Calu3 (cell line): ENCODE measurements around the gene PDLIM3. TPM values are rescaled to one million over a fixed set of nuclear protein-coding genes. Genes with fewer than 3 reads are reported as not detected.
A peak's percentile ranks its signal among the peaks of the same experiment; 100 is the strongest.

Source experiments
- BruUV-seq: library from RNA; stranded (reverse); fragments of 400-500 nt; replicated peaks from 2 replicates; lab custom pipeline; 2021; lab: Mats Ljungman, UMichigan
- CTCF ChIA-PET: fragments of 300-600 bp; sonication (Branson Sonifier 250); formaldehyde crosslinking; loops from one replicate; lab custom pipeline; 2022; ENCODE audit warnings: antibody characterized with exemption; lab: Charles Lee
- DNase-seq: peaks from one replicate; pipeline ENCODE4 v3.0.0; 2022
- H3K27ac Mint-ChIP-seq: one replicate; pipeline ENCODE4 v1.8.0; 2022; ENCODE audit warnings: mixed read lengths; ENCODE audit not compliant: unreplicated experiment
- H3K27me3 Mint-ChIP-seq: one replicate; pipeline ENCODE4 v1.8.0; 2022; ENCODE audit warnings: mixed read lengths; ENCODE audit not compliant: unreplicated experiment
- H3K36me3 Mint-ChIP-seq: one replicate; pipeline ENCODE4 v1.8.0; 2022; ENCODE audit warnings: mild to moderate bottlenecking, moderate library complexity, mixed read lengths; ENCODE audit not compliant: insufficient read depth, unreplicated experiment
- H3K4me1 Mint-ChIP-seq: one replicate; pipeline ENCODE4 v1.8.0; 2022; ENCODE audit warnings: mild to moderate bottlenecking, low read depth, mixed read lengths; ENCODE audit not compliant: unreplicated experiment
- H3K4me3 Mint-ChIP-seq: one replicate; pipeline ENCODE4 v1.8.0; 2022; ENCODE audit warnings: mild to moderate bottlenecking, low read depth, moderate library complexity, mixed read lengths; ENCODE audit not compliant: unreplicated experiment
- H3K9me3 Mint-ChIP-seq: one replicate; pipeline ENCODE4 v1.8.0; 2022; ENCODE audit warnings: low read depth, mixed read lengths; ENCODE audit not compliant: unreplicated experiment
- intact Hi-C: fragments of 100-400 bp; cut with micrococcal nuclease; formaldehyde crosslinking; loops from one replicate; pipeline ENCODE4 v1.10.0; 2022; ENCODE audit not compliant: unreplicated experiment
- total RNA-seq: library from RNA; stranded (reverse); gene quantifications from 2 replicates; pipeline ENCODE4 v1.2.3, GENCODE V29; 2022
- TF ChIP-seq, protein P1 (sequence below): fragments of 200-600 bp; IDR thresholded peaks from one replicate; pipeline ENCODE4 v1.8.0; 2022; ENCODE audit warnings: antibody characterized with exemption; ENCODE audit not compliant: unreplicated experiment

Gene PDLIM3
- total RNA-seq, 1 experiment from 2014 or later: 0.50 TPM

DNA sequence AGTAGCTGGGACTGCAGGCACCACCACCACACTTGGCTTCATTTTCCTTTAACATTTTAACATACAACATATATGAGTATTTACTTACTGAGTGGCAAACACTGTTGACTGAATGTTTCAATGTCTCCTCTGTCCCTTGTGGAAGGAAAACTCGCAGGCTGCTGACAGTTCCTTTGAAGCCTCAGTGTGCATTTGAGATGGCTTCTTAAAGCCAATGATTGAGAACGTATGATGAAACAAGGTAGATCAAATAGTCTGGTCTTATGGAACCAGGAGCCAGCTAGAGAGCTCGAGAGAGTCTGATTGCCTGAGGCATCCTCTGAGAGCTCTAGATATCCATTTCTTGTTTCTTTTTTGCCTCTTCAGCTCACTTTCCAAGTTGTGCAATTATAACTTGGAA is 43.0 kb upstream of the PDLIM3 start:
- no peaks in the 10 kb centered on the region for H3K36me3 Mint-ChIP-seq
- TF ChIP-seq, protein P1, sequence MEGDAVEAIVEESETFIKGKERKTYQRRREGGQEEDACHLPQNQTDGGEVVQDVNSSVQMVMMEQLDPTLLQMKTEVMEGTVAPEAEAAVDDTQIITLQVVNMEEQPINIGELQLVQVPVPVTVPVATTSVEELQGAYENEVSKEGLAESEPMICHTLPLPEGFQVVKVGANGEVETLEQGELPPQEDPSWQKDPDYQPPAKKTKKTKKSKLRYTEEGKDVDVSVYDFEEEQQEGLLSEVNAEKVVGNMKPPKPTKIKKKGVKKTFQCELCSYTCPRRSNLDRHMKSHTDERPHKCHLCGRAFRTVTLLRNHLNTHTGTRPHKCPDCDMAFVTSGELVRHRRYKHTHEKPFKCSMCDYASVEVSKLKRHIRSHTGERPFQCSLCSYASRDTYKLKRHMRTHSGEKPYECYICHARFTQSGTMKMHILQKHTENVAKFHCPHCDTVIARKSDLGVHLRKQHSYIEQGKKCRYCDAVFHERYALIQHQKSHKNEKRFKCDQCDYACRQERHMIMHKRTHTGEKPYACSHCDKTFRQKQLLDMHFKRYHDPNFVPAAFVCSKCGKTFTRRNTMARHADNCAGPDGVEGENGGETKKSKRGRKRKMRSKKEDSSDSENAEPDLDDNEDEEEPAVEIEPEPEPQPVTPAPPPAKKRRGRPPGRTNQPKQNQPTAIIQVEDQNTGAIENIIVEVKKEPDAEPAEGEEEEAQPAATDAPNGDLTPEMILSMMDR: no peak
- no peak overlapping the region for H3K27ac Mint-ChIP-seq
- no peak overlapping the region for H3K4me3 Mint-ChIP-seq
- intact Hi-C loops: no loop called here
- CTCF ChIA-PET: no interaction called here
- no peak for DNase-seq
- no peaks in the 10 kb centered on the region for H3K9me3 Mint-ChIP-seq
- peaks cover 7% of the 10 kb centered on the region for H3K4me1 Mint-ChIP-seq
- H3K27me3 Mint-ChIP-seq: no peaks in the 10 kb centered on the region
- no TSS peak for BruUV-seq

DNA sequence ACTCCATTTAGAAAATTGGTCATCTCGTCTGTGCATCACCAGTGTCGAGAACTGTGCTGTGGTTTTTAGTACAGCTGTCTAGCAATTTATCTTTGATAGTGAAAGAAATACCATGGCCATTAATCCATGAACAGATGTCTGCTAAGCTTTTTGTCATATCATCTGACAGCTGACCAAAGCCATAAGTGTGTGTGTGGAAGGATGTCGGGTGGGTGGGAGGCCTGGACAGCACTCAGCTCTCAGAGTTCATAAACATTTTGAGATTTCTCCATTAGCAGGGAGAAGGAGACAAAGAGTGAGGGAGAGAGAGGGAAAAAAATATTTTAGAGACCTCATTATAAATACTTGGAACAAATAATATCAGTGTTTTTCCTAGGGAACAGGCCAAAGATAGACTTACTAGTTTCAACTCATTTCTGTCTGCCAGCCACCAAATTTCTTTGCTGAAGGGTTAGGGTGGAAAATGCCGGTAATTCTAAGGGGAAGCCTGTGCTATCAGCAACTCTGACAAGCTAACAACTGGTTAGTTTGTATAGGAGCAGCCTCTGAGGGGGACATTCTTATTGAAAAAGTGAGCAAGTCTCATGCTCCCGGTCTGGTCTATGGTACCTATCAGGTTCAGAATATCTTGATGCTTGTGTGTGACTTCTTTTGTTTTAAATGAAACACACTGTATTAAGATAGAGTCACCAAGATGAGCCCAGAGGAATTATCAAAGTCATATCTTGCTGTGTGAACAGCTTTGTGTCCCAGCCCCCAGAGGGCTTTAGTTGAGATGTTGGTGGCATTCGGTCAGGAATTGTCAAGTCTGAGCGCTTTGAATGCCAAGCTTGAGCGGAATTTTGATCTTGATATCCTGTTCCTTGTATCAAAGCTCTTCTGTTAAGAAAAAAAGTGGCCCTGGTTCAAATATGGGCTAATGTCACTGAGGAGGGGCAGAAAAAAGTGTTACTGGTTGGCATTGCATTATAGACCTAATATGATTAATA is 41.9 kb upstream of the PDLIM3 start:
- TF ChIP-seq, protein P1: no peak
- intact Hi-C loops: no loop called here
- Mint-ChIP-seq H3K27me3 (no peaks in the 10 kb centered on the region), H3K36me3 (no peaks in the 10 kb centered on the region), H3K9me3 (no peaks in the 10 kb centered on the region), H3K27ac (no peak overlapping the region), H3K4me3 (no peak overlapping the region), H3K4me1 (peaks cover 10% of the 10 kb centered on the region)
- no peak for DNase-seq
- CTCF ChIA-PET: no interaction called here
- BruUV-seq: no TSS peak

DNA sequence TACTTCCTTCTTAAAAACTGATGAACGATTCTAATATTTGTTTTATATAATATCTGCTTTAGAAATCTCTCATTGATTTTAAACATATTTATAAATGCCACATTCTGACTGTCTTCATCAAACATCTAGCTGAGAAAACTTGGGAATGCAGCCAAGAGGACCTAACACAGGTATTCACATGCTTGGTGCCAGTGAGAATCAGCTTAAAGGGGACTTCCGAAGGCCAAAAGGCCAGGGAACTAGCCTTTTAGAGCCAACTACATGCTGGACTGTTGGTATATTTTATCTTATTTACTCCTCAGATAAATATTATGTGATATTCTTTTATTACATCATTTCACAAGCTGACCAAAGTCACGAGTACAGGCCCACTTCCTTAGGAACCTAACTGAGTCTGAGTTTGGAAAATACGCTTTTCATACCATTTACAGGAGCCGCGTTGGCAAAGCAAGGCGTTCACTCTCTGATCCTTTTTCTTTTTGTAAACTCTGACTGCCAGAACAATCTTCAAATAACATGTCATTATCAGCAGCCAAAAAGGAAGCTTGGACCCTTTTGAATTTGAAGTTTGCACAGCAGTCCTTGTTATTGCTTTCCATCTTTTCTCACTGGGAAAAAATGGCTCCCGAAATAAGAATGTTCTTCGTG is 41.1 kb upstream of the PDLIM3 start:
- Mint-ChIP-seq H3K27me3 (no peaks in the 10 kb centered on the region), H3K9me3 (no peaks in the 10 kb centered on the region), H3K27ac (no peak overlapping the region), H3K4me1 (peaks cover 10% of the 10 kb centered on the region), H3K4me3 (no peak overlapping the region), H3K36me3 (no peaks in the 10 kb centered on the region)
- no peak for DNase-seq
- BruUV-seq: no TSS peak
- CTCF ChIA-PET: interaction anchor here (0.7 kb wide), 1 partner anchor 16 kb away, joined by 3 read pairs; no protein-coding TSS in a partner anchor
- intact Hi-C loops: no loop called here
- TF ChIP-seq, protein P1: no peak

DNA sequence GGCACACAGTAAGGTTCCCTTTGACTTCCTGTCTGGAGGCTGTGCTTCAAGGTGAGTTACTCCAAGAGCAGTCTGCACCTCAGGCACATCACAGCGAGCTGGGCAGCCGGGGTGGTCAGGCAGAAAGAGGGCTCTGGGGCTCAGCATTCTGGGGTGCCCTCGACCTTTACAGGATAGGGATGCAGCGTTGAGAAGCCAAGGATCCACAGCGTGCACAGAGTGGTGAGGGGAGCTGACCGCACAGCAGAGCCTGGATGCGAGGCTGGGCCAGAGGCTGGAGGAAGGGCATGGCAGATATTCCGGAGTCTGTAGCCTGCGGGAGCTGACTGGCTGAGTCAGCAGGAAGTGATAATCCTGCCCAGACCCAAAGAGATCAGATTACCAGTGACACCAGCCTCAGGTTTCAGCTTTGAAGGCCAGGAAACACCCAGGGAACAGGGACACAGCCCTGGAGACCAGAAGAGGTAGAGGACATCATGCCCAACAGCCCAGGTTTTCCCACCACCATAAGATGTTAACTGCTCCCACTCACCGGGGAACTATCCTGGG is 38.4 kb upstream of the PDLIM3 start:
- peaks cover 10% of the 10 kb centered on the region for H3K4me1 Mint-ChIP-seq
- intact Hi-C loops: no loop called here
- peak; percentile 48 for DNase-seq
- H3K27ac Mint-ChIP-seq: peak overlapping the region; percentile 69
- H3K36me3 Mint-ChIP-seq: no peaks in the 10 kb centered on the region
- TF ChIP-seq, protein P1: no peak
- no TSS peak for BruUV-seq
- H3K9me3 Mint-ChIP-seq: no peaks in the 10 kb centered on the region
- CTCF ChIA-PET: interaction anchor here (0.6 kb wide), 1 partner anchor 70 kb away, joined by 3 read pairs; no protein-coding TSS in a partner anchor
- peak overlapping the region; percentile 52 for H3K4me3 Mint-ChIP-seq
- no peaks in the 10 kb centered on the region for H3K27me3 Mint-ChIP-seq
